Erythroblast (primary cell): ENCODE measurements around the gene ELOVL5.

ENCODE experiments used
- GATA1 ChIP-seq: IDR thresholded peaks from 2 replicates; pipeline ENCODE4 v1.6.1; 2011; ENCODE audit warnings: low read depth, mild to moderate bottlenecking, control low read depth, low read length, moderate library complexity
- POLR2A ChIP-seq: IDR thresholded peaks from 2 replicates; pipeline ENCODE4 v1.6.1; 2011; ENCODE audit warnings: mild to moderate bottlenecking, low read length

- TF ChIP-seq POLR2A (no peak), GATA1 (no peak)
Observed at GRCh38 chr6:53377289-53377688, 28.5 kb upstream of the ELOVL5 start.
